ENCODE data around the gene PDIK1L. TPM values are rescaled to one million over a fixed set of nuclear protein-coding genes. Genes with fewer than 3 reads are reported as not detected.
A peak's percentile ranks its signal among the peaks of the same experiment; 100 is the strongest.

Gene PDIK1L
- total RNA-seq, 1 experiment from 2014 or later: 7.6 TPM

GRCh38 chr1:26130695-26131094 lies 19.1 kb downstream of the PDIK1L start:
- no TSS peak for BruUV-seq (replicated peaks)
- H3K4me3 ChIP-seq: no peak overlapping the region
- H3F3A ChIP-seq (ENCODE audit: insufficient read depth, low read depth): peaks cover 15% of the 10 kb centered on the region
- H3K27ac ChIP-seq: no peak overlapping the region
- H4K20me1 ChIP-seq (ENCODE audit: insufficient read depth): no peaks in the 10 kb centered on the region
- TF ChIP-seq EZH2 (IDR thresholded peaks at IDR 0.05; ENCODE audit: low read depth) (no peak), CTCF (conservative IDR thresholded peaks at IDR 0.05) (no peak)
- no peaks in the 10 kb centered on the region for H3K79me2 ChIP-seq (ENCODE audit: low read depth)
- H3K9me3 ChIP-seq (ENCODE audit: insufficient read depth, low read depth): no peaks in the 10 kb centered on the region
- H3K9me2 ChIP-seq (ENCODE audit: insufficient read depth): no peaks in the 10 kb centered on the region
- no peak for DNase-seq
- intact Hi-C loops (cut with micrococcal nuclease; ENCODE audit: unreplicated experiment): no loop called here
- no peak overlapping the region for H2AFZ ChIP-seq
- ChIA-PET POLR2A (ENCODE audit: unreplicated experiment) (no interaction called here), CTCF (interaction anchor here (0.6 kb wide), 1 partner anchor 169 kb away, joined by 3 read pairs; no protein-coding TSS in a partner anchor)
- peaks cover 20% of the 10 kb centered on the region for H3K4me1 ChIP-seq (replicated peaks; ENCODE audit: insufficient read depth)
- no peak overlapping the region for H3K4me2 ChIP-seq
- no peaks in the 10 kb centered on the region for H3K36me3 ChIP-seq (ENCODE audit: low read depth)
- no peaks in the 10 kb centered on the region for H3K27me3 ChIP-seq (ENCODE audit: insufficient read depth, low read depth)

- H3K27me3 ChIP-seq (ENCODE audit: insufficient read depth, low read depth): no peaks in the 10 kb centered on the region
- CTCF ChIA-PET: no interaction called here
- peaks cover 3% of the 10 kb centered on the region for H3F3A ChIP-seq (ENCODE audit: insufficient read depth, low read depth)
- H2AFZ ChIP-seq: no peak overlapping the region
- POLR2A ChIA-PET (ENCODE audit: unreplicated experiment): interaction anchor here (0.5 to 0.6 kb wide), 2 partner anchors 15 to 54 kb away, joined by 7 read pairs; no protein-coding TSS in a partner anchor
- H3K36me3 ChIP-seq (ENCODE audit: low read depth): no peaks in the 10 kb centered on the region
- no peaks in the 10 kb centered on the region for H3K79me2 ChIP-seq (ENCODE audit: low read depth)
- H3K9me3 ChIP-seq (ENCODE audit: insufficient read depth, low read depth): no peaks in the 10 kb centered on the region
- no peak overlapping the region for H3K4me3 ChIP-seq
- H4K20me1 ChIP-seq (ENCODE audit: insufficient read depth): no peaks in the 10 kb centered on the region
- H3K4me1 ChIP-seq (replicated peaks; ENCODE audit: insufficient read depth): peaks cover 9% of the 10 kb centered on the region
- H3K27ac ChIP-seq: no peak overlapping the region
- no peak overlapping the region for H3K4me2 ChIP-seq
- H3K9me2 ChIP-seq (ENCODE audit: insufficient read depth): no peaks in the 10 kb centered on the region
- DNase-seq: peak in 1 of 2 experiments; percentile 40
- BruUV-seq (replicated peaks): no TSS peak
- intact Hi-C loops (cut with micrococcal nuclease; ENCODE audit: unreplicated experiment): no loop called here
- TF ChIP-seq CTCF (conservative IDR thresholded peaks at IDR 0.05) (no peak), EZH2 (IDR thresholded peaks at IDR 0.05; ENCODE audit: low read depth) (no peak)
Observed at GRCh38 chr1:26132128-26132833, 20.7 kb downstream of the PDIK1L start.

GRCh38 chr1:26132834-26133167 lies 21.2 kb downstream of the PDIK1L start:
- H3K9me2 ChIP-seq (ENCODE audit: insufficient read depth): no peaks in the 10 kb centered on the region
- no peak overlapping the region for H3K4me2 ChIP-seq
- no peak overlapping the region for H3K4me3 ChIP-seq
- H3K36me3 ChIP-seq (ENCODE audit: low read depth): no peaks in the 10 kb centered on the region
- no peaks in the 10 kb centered on the region for H3K27me3 ChIP-seq (ENCODE audit: insufficient read depth, low read depth)
- BruUV-seq (replicated peaks): no TSS peak
- TF ChIP-seq CTCF (conservative IDR thresholded peaks at IDR 0.05): no peak
- no peak for TF ChIP-seq EZH2 (IDR thresholded peaks at IDR 0.05; ENCODE audit: low read depth)
- no peaks in the 10 kb centered on the region for H3F3A ChIP-seq (ENCODE audit: insufficient read depth, low read depth)
- H3K27ac ChIP-seq: no peak overlapping the region
- peaks cover 4% of the 10 kb centered on the region for H3K4me1 ChIP-seq (replicated peaks; ENCODE audit: insufficient read depth)
- H4K20me1 ChIP-seq (ENCODE audit: insufficient read depth): no peaks in the 10 kb centered on the region
- H3K9me3 ChIP-seq (ENCODE audit: insufficient read depth, low read depth): no peaks in the 10 kb centered on the region
- no peaks in the 10 kb centered on the region for H3K79me2 ChIP-seq (ENCODE audit: low read depth)
- no peak overlapping the region for H2AFZ ChIP-seq
- POLR2A ChIA-PET (ENCODE audit: unreplicated experiment): interaction anchor here (0.5 to 0.6 kb wide), 2 partner anchors 15 to 55 kb away, joined by 7 read pairs; no protein-coding TSS in a partner anchor
- intact Hi-C loops (cut with micrococcal nuclease; ENCODE audit: unreplicated experiment): no loop called here
- CTCF ChIA-PET: no interaction called here
- no peak for DNase-seq
